ENCODE data around the gene PTPRE.

DNA sequence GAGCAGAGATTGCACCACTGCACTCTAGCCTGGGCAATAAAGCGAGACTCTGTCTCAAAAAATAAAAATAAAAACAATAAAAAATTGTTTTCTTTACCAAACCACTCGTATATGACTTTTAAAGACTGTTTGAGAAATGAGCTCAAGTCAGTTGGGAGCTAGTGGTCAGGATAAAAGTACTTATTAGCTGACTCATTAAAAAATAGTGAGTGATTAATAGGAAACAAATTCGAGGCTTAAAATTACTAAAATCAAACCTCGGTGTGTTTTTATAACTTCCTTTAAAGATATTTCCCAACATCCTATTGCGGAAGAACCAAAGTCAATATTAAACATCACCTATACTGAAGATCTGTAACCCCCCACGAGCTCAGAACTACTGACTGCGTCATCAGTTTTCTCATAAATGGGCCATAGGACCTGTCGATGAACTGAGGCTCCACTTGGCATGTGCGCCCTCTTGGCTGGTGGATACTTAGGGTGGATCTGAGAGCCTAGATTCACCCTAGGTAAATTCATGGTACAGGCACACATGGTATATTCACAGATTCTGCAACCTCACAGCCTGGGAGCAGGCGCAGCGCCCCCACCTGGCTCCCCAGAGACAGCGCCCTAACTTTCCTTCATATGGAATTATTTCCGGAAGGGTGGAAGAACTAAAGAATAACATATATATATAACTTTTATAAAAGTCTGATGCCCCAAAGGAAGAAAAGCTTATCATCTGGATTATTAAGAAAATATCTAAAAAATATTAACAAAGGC lies 210.1 kb downstream of the PTPRE start:
- TF ChIP-seq, protein P1, sequence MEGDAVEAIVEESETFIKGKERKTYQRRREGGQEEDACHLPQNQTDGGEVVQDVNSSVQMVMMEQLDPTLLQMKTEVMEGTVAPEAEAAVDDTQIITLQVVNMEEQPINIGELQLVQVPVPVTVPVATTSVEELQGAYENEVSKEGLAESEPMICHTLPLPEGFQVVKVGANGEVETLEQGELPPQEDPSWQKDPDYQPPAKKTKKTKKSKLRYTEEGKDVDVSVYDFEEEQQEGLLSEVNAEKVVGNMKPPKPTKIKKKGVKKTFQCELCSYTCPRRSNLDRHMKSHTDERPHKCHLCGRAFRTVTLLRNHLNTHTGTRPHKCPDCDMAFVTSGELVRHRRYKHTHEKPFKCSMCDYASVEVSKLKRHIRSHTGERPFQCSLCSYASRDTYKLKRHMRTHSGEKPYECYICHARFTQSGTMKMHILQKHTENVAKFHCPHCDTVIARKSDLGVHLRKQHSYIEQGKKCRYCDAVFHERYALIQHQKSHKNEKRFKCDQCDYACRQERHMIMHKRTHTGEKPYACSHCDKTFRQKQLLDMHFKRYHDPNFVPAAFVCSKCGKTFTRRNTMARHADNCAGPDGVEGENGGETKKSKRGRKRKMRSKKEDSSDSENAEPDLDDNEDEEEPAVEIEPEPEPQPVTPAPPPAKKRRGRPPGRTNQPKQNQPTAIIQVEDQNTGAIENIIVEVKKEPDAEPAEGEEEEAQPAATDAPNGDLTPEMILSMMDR (IDR thresholded peaks at IDR 0.05), result no peak
- no peak for TF ChIP-seq POLR2A (IDR thresholded peaks at IDR 0.05)

Data from right lobe of liver (tissue), 4 donors.